Neuron (in vitro differentiated cells): Measurements from ENCODE around the gene TSHR.
"Not testable (repeated sequence)": the region's sequence is repeated elsewhere in the genome, so short reads cannot be mapped to it uniquely, and the experiment has no call there.

Source experiments
- H2AFZ ChIP-seq: one replicate; pipeline ENCODE4 v1.6.1; 2013; ENCODE audit warnings: low read depth, mild to moderate bottlenecking, inconsistent platforms, low read length, moderate library complexity
- H3K27me3 ChIP-seq: one replicate; pipeline ENCODE4 v1.6.1; 2013; ENCODE audit warnings: low read length; ENCODE audit not compliant: insufficient read depth
- H3K36me3 ChIP-seq: one replicate; pipeline ENCODE4 v1.6.1; 2013; ENCODE audit warnings: low read length; ENCODE audit not compliant: insufficient read depth
- H3K4me1 ChIP-seq: one replicate; pipeline ENCODE4 v1.6.1; 2013; ENCODE audit warnings: low read length; ENCODE audit not compliant: insufficient read depth
- H3K4me3 ChIP-seq: 2 replicates; pipeline ENCODE4 v1.5.1; 2013; ENCODE audit warnings: mild to moderate bottlenecking, low read length, moderate library complexity
- H3K9me3 ChIP-seq: one replicate; pipeline ENCODE4 v1.6.1; 2013; ENCODE audit warnings: low read length

TSHR gene

DNA sequence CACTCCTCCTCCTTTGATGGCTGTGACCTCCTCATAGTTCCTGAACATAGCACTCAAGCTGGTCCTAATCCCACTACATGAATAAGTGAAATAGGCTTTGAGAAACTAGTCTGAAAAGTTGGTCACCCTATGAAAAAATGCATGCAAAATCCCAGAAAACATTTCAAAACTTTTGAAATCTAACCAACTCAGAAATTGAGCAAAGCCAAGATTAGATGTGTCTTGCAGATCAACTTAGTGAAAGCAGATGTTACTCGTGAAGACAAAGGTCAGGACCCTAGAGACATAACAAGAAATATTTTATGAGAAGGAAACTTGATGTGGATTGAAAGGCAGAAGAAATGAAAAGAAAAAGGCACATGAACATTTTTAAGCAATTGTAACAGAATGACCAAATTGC is 63.3 kb downstream of the TSHR start:
- Histone ChIP-seq H3K36me3 (no peaks in the 10 kb centered on the region), H3K4me3 (no peak overlapping the region)

DNA sequence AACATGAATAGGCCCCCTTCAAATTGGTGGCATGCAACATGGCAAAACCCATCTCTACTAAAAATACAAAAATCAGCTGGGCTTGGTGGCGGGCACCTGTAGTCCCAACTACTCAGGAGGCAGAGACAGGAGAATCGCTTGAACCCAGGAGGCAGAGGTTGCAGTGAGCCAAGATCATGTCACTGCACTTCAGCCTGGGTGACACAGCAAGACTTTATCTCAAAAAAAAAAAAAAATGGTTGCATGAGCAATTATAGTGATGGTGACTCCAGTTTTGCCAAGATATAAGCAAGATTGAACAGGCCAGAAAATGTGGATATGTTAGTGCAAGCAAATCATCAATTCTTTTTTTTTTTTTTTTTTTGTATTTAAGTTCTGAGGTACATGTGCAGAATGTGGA is 63.7 kb downstream of the TSHR start:
- not testable (repeated sequence) for H3K4me3 ChIP-seq, H3K27me3 ChIP-seq, H3K9me3 ChIP-seq

More for the DNA sequence above, 63.3 kb downstream of the TSHR start:
- Histone ChIP-seq H2AFZ (no peak overlapping the region), H3K9me3 (no peaks in the 10 kb centered on the region), H3K4me1 (no peaks in the 10 kb centered on the region), H3K27me3 (no peaks in the 10 kb centered on the region)

DNA sequence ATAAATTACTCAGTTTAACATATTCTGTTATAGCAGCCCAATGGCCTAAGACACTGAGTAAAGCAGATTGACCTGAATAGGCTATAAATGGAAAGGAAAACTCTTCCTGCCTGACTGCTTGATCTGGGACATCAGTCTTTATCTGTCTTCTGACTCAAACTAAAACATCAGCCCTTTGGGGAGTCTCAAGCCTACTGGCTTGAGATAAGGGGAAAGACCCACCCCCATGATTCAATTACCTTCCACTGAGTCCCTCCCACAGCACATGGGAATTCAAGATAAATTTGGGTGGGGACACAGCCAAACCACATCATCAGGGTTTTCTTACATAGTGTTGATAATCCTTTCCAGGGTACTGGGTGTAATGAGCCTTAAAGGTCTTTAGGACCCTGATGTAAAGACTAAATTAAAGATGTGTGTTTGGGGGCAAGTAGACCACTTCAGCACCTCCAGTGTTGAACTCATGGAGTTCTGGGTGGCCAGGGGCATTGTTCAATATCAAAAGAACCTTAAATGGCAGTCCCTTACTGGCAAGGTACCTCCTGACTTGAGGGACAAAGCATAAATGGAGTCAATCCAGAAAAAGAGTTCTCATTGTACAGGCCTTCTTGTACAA is 67.8 kb downstream of the TSHR start:
- H3K27me3 ChIP-seq, result no peaks in the 10 kb centered on the region
- no peaks in the 10 kb centered on the region for H3K36me3 ChIP-seq
- H3K9me3 ChIP-seq, result no peaks in the 10 kb centered on the region
- H2AFZ ChIP-seq, result no peak overlapping the region
- no peaks in the 10 kb centered on the region for H3K4me1 ChIP-seq
- no peak overlapping the region for H3K4me3 ChIP-seq

More for the DNA sequence above, 63.7 kb downstream of the TSHR start:
- not testable (repeated sequence) for H3K4me1 ChIP-seq, H3K36me3 ChIP-seq, H2AFZ ChIP-seq

DNA sequence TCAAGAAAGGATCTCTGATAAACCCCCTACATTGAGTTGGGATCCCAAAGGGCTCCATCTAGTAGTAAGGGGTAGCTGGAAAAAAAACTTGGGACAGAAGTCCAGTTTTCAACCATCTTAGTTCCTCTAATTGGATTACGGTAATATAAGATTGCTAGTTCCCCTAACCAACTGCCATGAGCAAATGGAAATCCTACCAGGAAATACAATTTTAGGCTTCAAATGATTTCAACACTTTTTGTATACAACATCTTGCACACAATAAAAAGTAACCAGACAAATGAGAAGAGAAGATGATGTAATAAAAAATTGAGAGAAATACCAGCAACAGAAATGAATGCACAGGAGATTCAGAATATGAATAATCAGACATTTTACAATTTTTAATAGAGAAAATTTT is 73.0 kb downstream of the TSHR start:
- H2AFZ ChIP-seq, result no peak overlapping the region
- no peaks in the 10 kb centered on the region for H3K27me3 ChIP-seq
- no peaks in the 10 kb centered on the region for H3K36me3 ChIP-seq
- peaks cover 1% of the 10 kb centered on the region for H3K9me3 ChIP-seq
- H3K4me3 ChIP-seq, result no peak overlapping the region
- H3K4me1 ChIP-seq, result no peaks in the 10 kb centered on the region

DNA sequence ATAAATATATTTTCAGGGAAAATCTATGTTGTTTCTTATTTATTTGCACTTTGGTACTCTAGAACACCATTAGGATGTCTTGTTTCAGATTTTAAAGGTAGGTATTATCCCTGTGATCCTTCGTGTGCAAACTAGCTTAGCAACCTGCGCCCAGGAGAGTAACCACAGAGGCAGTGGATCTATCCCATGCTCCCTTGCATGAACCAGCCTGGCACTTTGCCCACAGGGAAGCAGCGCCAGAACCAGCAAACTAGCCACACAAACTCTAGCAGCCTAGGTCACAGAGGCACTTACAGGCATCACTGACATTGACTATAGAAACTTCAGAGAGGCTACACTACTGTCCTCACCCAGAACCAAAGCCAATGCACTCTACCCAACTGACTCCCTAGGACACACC is 76.1 kb downstream of the TSHR start:
- Histone ChIP-seq H3K4me1 (no peaks in the 10 kb centered on the region), H2AFZ (no peak overlapping the region), H3K9me3 (peaks cover 1% of the 10 kb centered on the region), H3K4me3 (no peak overlapping the region), H3K36me3 (no peaks in the 10 kb centered on the region), H3K27me3 (no peaks in the 10 kb centered on the region)

DNA sequence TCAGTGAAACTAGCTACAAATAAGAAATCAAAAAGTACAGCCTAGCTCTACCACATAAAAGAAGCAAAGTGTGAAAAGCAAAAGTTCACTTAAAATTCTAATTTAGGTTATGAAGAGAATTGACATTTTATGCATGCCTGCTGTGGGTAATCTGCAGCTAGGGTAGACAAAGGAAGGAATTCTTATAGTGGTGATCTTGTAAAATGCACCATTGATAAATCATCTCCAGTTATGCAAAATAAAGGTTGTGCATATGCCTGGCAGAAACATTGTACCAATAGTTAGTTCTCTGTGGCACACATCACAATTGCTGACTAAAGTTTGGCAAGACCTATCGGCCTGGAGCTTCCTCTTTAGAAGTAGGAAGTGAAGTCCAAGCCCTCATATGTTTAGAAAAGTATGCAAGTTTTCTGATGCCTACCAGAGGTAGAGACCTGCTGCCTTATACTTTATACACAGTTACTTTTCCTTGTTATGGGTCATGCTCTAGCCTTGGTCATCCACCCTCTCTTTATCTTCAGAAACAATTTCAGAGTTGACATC is 78.3 kb downstream of the TSHR start:
- no peak overlapping the region for H3K4me3 ChIP-seq
- H3K36me3 ChIP-seq, result no peaks in the 10 kb centered on the region
- peaks cover 1% of the 10 kb centered on the region for H3K9me3 ChIP-seq
- no peak overlapping the region for H2AFZ ChIP-seq
- no peaks in the 10 kb centered on the region for H3K4me1 ChIP-seq
- H3K27me3 ChIP-seq, result no peaks in the 10 kb centered on the region

DNA sequence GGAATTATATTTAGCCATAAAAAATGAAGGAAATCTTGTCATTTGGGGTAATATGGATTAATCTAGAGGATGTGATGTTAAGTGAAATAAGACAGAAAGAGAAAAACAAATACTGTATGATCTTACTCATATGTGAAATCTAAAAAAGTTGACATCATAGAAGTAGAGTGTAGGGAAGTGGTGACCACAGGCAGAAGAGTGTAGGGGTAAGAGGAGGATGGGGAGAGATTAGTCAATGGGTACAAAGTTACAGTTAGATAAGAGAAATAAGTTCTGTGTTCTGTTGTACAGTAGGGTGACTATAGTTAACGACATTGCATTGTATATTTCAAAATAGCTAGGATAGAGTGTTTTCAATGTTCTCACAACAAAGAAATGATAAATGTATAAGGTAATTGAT is 87.0 kb downstream of the TSHR start:
- Histone ChIP-seq H3K27me3 (no peaks in the 10 kb centered on the region), H2AFZ (no peak overlapping the region), H3K36me3 (no peaks in the 10 kb centered on the region), H3K4me3 (no peak overlapping the region), H3K9me3 (no peaks in the 10 kb centered on the region), H3K4me1 (no peaks in the 10 kb centered on the region)

DNA sequence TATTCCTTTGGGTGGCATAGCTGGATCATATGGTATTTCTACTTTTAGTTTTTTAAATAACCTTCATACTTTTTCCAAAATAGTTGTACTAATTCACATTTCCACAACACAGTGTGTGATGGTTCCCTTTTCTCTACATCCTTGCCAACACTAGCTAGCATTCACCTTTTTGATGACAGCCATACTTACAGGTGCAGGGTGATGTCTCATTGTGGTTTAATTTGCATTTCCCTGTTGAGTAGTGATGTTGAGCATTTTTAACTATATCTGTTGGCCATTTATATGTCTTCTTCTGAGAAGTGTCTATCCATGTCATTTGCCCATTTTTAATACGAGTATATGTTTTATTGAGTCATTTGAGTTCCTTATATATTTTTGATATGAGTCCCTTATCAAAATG is 96.1 kb downstream of the TSHR start:
- H3K4me1 ChIP-seq, result no peaks in the 10 kb centered on the region
- H3K36me3 ChIP-seq, result no peaks in the 10 kb centered on the region
- H3K27me3 ChIP-seq, result no peaks in the 10 kb centered on the region
- no peaks in the 10 kb centered on the region for H3K9me3 ChIP-seq
- H3K4me3 ChIP-seq, result no peak overlapping the region
- H2AFZ ChIP-seq, result no peak overlapping the region

DNA sequence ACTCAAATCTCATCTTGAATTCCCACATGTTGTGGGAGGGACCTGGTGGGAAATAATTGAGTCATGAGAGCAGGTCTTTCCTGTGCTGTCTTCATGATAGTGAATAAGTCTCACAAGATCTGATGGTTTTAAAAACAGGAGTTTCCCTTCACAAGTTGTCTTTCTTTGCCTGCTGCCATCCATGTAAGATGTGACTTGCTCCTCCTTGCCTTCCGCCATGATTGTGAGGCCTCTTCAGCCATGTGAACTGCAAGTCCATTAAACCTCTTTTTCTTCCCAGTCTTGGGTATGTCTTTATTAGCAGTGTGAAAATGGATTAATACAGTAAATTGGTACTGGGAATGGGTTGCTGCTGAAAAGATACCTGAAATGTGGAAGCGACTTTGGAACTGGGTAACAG is 98.6 kb downstream of the TSHR start:
- not testable (repeated sequence) for H3K4me1 ChIP-seq, H3K36me3 ChIP-seq, H2AFZ ChIP-seq, H3K9me3 ChIP-seq, H3K27me3 ChIP-seq, H3K4me3 ChIP-seq

DNA sequence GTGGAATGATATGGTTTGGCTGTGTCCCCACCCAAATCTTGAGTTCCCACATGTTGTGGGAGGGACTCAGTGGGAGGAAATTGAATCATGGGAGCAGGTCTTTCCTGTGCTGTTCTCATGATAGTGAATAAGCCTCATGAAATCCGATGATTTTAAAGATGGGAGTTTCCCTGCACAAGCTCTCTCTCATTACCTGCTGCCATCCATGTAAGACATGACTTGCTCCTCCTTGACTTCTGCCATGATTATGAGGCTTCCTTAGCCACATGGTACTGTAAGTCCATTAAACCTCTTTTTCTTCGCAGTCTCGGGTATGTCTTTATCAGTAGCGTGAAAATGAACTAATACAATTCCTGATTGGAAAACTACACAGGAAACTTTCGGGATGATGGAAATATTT is 100.5 kb downstream of the TSHR start:
- H2AFZ ChIP-seq, result no peak overlapping the region
- no peaks in the 10 kb centered on the region for H3K36me3 ChIP-seq
- no peaks in the 10 kb centered on the region for H3K4me1 ChIP-seq

DNA sequence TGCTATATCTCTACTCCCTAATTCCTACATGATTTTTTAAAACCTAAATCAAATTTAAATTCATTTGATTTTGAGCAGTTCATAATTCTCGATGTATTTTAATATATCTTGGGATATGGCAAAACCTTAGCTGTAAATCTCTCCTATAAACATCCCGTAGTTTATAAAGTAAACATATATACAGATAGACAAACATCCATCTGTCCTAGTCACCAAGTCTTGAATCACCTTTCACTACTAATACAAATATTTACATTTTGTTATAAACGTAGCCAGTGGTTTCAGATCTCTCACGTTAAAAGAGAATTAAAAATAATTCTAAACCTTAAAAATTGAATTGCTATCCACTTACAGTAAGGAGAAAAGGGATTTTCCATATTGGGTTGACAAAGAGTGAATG is 107.0 kb downstream of the TSHR start:
- Histone ChIP-seq H2AFZ (no peak overlapping the region), H3K9me3 (no peaks in the 10 kb centered on the region), H3K27me3 (no peaks in the 10 kb centered on the region), H3K36me3 (no peaks in the 10 kb centered on the region), H3K4me1 (no peaks in the 10 kb centered on the region), H3K4me3 (no peak overlapping the region)

More for the DNA sequence above, 100.5 kb downstream of the TSHR start:
- Histone ChIP-seq H3K4me3 (no peak overlapping the region), H3K9me3 (no peaks in the 10 kb centered on the region), H3K27me3 (no peaks in the 10 kb centered on the region)

DNA sequence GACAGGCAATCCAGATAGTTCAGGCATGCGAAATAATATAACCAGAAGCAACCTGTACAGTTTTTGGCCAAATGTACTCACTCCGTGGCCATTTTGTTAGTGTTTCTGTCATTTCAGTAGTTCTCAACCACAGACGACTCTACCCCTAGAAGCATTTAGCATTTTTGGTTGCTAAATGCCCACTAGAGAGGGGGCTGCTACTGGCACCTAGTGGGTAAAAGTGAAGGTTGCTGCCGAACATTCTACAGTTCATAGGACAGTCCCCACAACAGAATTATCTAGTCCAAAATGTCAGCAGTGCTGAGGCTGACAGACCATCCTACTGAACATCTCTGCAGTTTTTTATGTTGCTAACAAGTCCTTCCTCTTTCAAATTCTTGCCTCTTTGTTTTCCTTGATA is 107.4 kb downstream of the TSHR start:
- H3K4me1 ChIP-seq, result no peaks in the 10 kb centered on the region
- H3K36me3 ChIP-seq, result no peaks in the 10 kb centered on the region
- no peaks in the 10 kb centered on the region for H3K27me3 ChIP-seq
- H3K9me3 ChIP-seq, result no peaks in the 10 kb centered on the region
- H2AFZ ChIP-seq, result no peak overlapping the region
- no peak overlapping the region for H3K4me3 ChIP-seq

DNA sequence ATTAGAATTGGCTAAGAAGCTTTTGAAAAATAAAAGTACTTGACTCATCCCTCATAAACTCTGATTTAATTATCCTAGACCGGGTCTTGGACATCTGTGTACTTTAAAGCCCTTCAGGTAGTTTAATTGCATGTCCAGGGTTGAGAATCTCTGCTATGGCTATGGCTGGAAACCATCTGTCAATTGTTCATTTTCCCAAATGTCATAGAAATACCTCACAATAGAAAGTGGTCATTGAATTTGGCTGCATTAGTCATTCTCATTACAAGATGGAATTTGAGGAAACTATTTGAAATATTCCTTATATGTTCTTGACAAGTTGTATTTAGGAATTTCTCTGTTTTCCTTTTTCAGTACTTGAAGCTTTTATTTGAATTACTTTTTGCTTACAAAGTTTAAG is 111.3 kb downstream of the TSHR start:
- H3K9me3 ChIP-seq, result no peaks in the 10 kb centered on the region
- H3K27me3 ChIP-seq, result no peaks in the 10 kb centered on the region
- H3K36me3 ChIP-seq, result no peaks in the 10 kb centered on the region
- H2AFZ ChIP-seq, result no peak overlapping the region
- H3K4me1 ChIP-seq, result no peaks in the 10 kb centered on the region
- H3K4me3 ChIP-seq, result no peak overlapping the region

DNA sequence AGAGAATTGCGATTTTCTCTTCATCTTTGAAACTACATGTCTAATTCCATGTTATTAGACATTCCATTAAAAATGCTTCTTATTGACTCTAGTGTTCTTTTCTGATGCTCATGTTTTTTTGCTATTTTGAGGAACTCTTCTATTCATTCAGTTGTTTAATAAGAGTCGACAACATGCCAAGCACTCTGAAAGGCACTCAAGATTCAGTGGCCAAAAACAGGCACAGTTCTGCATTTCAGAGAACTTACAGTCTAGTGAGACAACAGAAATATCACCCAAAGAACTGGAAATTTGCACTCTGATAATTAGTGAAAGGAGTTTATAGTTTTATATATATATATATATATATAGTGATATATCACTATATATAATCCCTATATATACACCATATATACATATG is 111.7 kb downstream of the TSHR start:
- H3K27me3 ChIP-seq, result no peaks in the 10 kb centered on the region
- no peaks in the 10 kb centered on the region for H3K9me3 ChIP-seq
- H3K36me3 ChIP-seq, result no peaks in the 10 kb centered on the region
- no peaks in the 10 kb centered on the region for H3K4me1 ChIP-seq
- no peak overlapping the region for H2AFZ ChIP-seq
- no peak overlapping the region for H3K4me3 ChIP-seq
